RWPE1 (cell line): Measurements from ENCODE around the gene TRAK2.
"Not testable (repeated sequence)": the region's sequence is repeated elsewhere in the genome, so short reads cannot be mapped to it uniquely, and the experiment has no call there.

Experiments used
- CTCF ChIA-PET: fragments of 350-600 bp; sonication (Branson Sonifier 250); formaldehyde crosslinking; extraction: SDS; loops from one replicate; lab custom pipeline; 2021; lab: Yijun Ruan, JAX
- POLR2A ChIA-PET: fragments of 400-600 bp; formaldehyde crosslinking; extraction: SDS; loops from one replicate; lab custom pipeline; 2020; ENCODE audit warnings: antibody characterized with exemption; ENCODE audit not compliant: low non-redundant PET; lab: Yijun Ruan, JAX
- DNase-seq: peaks from one replicate; pipeline ENCODE4 v3.0.0; 2012; ENCODE audit warnings: low spot score
- H3K27ac ChIP-seq: fragments of 450-650 bp; 2 replicates; pipeline ENCODE4 v1.5.1; 2017
- CTCF ChIP-seq: fragments of 450-650 bp; conservative IDR thresholded peaks from 2 replicates; pipeline ENCODE4 v1.5.1; 2017; ENCODE audit warnings: low read depth, mild to moderate bottlenecking

Gene TRAK2

GRCh38 chr2:201451292-201452057 is at the start of gene TRAK2, which contains the start of gene STRADB:
Gene TRAK2 (minus strand): TSS chr2:201451458. CDS start chr2:201420507, 30,951 bp downstream.
Gene STRADB (plus strand): TSS chr2:201451740. CDS start chr2:201454841, 3,101 bp downstream.
- TF ChIP-seq CTCF = peak; percentile 36; the same call in 1 of the 2 replicates
- CTCF ChIA-PET = interaction anchor here (0.5 kb wide), 1 partner anchor 13 kb away, joined by 3 read pairs; no protein-coding TSS in a partner anchor
- peak; percentile 95 for DNase-seq
- POLR2A ChIA-PET = interaction anchor here (0.6 to 1.3 kb wide), 2 partner anchors 11 to 187 kb away, joined by 3 to 5 read pairs; no protein-coding TSS in a partner anchor
- H3K27ac ChIP-seq = peak within 1 kb of the TSS; percentile 84

GRCh38 chr2:201500534-201500933 is 49.3 kb upstream of the TRAK2 start:
- TF ChIP-seq CTCF = no peak
- peak; percentile 8 for DNase-seq
- POLR2A ChIA-PET = no interaction called here
- H3K27ac ChIP-seq = no peak overlapping the region
- CTCF ChIA-PET = interaction anchor here (0.7 kb wide), 1 partner anchor 270 kb away, joined by 3 read pairs; no protein-coding TSS in a partner anchor

GRCh38 chr2:201496785-201497184 is 45.5 kb upstream of the TRAK2 start:
- TF ChIP-seq CTCF = no peak
- ChIA-PET CTCF (no interaction called here), POLR2A (no interaction called here)
- H3K27ac ChIP-seq = no peak overlapping the region
- DNase-seq = no peak

GRCh38 chr2:201490291-201490690 is 39.0 kb upstream of the TRAK2 start:
- POLR2A ChIA-PET = no interaction called here
- CTCF ChIA-PET = interaction anchor here (0.6 kb wide), 1 partner anchor 9 kb away, joined by 3 read pairs; no protein-coding TSS in a partner anchor
- DNase-seq = no peak
- TF ChIP-seq CTCF = no peak
- no peak overlapping the region for H3K27ac ChIP-seq

GRCh38 chr2:201484805-201485204 is 33.5 kb upstream of the TRAK2 start:
- CTCF ChIA-PET = no interaction called here
- H3K27ac ChIP-seq = no peak overlapping the region
- DNase-seq = no peak
- POLR2A ChIA-PET = no interaction called here
- no peak for TF ChIP-seq CTCF

- H3K27ac ChIP-seq, DNase-seq, POLR2A ChIA-PET, CTCF ChIA-PET: not testable (repeated sequence)
Observed at GRCh38 chr2:201483758-201484157, 32.5 kb upstream of the TRAK2 start.

- ChIA-PET CTCF (no interaction called here), POLR2A (no interaction called here)
- no peak overlapping the region for H3K27ac ChIP-seq
- DNase-seq = no peak
- no peak for TF ChIP-seq CTCF
Observed at GRCh38 chr2:201483342-201483741, 32.1 kb upstream of the TRAK2 start.
